ENCODE data around the gene CTNNA3. TPM values are rescaled to one million over a fixed set of nuclear protein-coding genes. Genes with fewer than 3 reads are reported as not detected.

CTNNA3 gene
- total and polyA plus RNA-seq, 2 of the 4 experiments (the other 2 are of a cell fraction) = 0.19 to 0.90 TPM

DNA sequence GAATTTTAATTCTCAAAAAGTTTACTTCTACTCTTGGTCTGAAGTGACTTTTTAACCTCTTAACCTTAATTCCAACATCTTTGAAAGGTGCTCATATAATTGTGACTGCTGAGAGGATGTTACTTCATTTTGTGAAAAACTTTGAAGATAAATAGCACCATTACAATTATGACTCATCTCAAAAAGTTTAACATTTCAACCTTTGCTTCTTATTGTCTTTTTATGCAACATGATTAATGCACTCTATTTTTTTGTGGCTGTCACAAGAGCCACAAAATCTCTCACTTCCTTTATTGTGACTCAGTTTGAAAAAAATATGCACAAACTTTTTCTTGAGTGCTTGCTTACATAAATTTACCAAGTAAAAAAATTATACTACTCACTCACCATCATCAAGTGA is 387.1 kb downstream of the CTNNA3 start:
- CTCF ChIA-PET = no interaction called here
- H3K23ac ChIP-seq (ENCODE audit: low read depth, low read length) = no peak overlapping the region
- no peak overlapping the region for H3K4me2 ChIP-seq (ENCODE audit: low read depth, low read length)
- H3K18ac ChIP-seq (ENCODE audit: low read depth, low read length) = no peak overlapping the region
- dilution Hi-C loops (cut with HindIII; ENCODE audit: low sequenced_read_pairs, unreplicated experiment) (no loop called here), intact Hi-C loops (cut with micrococcal nuclease) (loop anchor here (5.0 kb wide), 1 partner anchor 213 kb away; no protein-coding TSS in a partner anchor), in situ Hi-C loops (cut with MboI; ENCODE audit: low sequenced_read_pairs) (no loop called here)
- TF ChIP-seq SMC3 (IDR thresholded peaks at IDR 0.05; ENCODE audit: low read depth, low read length) (no peak), MAZ (IDR thresholded peaks at IDR 0.05; ENCODE audit: borderline replicate concordance, low read depth, low read length) (no peak), NFE2L2 (IDR thresholded peaks at IDR 0.05; ENCODE audit: low read depth, low read length) (no peak), CHD1 (IDR thresholded peaks at IDR 0.05; ENCODE audit: low read depth, low read length) (no peak), RAD21 (IDR thresholded peaks at IDR 0.05; ENCODE audit: low read length) (no peak), MXI1 (IDR thresholded peaks at IDR 0.05; ENCODE audit: borderline replicate concordance, low read depth, low read length) (no peak), RFX5 (IDR thresholded peaks at IDR 0.05; ENCODE audit: low read depth, low read length) (no peak), MAFK (IDR thresholded peaks at IDR 0.05; ENCODE audit: low read depth, low read length) (no peak), RCOR1 (IDR thresholded peaks at IDR 0.05; ENCODE audit: insufficient replicate concordance, low read length) (no peak), BHLHE40 (IDR thresholded peaks at IDR 0.05; ENCODE audit: low read depth, low read length) (no peak), FOS (IDR thresholded peaks at IDR 0.05; ENCODE audit: low read depth, low read length) (no peak), POLR2A (IDR thresholded peaks at IDR 0.05; ENCODE audit: low read depth, low read length) (no peak), CEBPB (IDR thresholded peaks at IDR 0.05; ENCODE audit: low read depth, low read length) (no peak)
- TF ChIP-seq, protein P1, sequence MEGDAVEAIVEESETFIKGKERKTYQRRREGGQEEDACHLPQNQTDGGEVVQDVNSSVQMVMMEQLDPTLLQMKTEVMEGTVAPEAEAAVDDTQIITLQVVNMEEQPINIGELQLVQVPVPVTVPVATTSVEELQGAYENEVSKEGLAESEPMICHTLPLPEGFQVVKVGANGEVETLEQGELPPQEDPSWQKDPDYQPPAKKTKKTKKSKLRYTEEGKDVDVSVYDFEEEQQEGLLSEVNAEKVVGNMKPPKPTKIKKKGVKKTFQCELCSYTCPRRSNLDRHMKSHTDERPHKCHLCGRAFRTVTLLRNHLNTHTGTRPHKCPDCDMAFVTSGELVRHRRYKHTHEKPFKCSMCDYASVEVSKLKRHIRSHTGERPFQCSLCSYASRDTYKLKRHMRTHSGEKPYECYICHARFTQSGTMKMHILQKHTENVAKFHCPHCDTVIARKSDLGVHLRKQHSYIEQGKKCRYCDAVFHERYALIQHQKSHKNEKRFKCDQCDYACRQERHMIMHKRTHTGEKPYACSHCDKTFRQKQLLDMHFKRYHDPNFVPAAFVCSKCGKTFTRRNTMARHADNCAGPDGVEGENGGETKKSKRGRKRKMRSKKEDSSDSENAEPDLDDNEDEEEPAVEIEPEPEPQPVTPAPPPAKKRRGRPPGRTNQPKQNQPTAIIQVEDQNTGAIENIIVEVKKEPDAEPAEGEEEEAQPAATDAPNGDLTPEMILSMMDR (conservative IDR thresholded peaks at IDR 0.05; ENCODE audit: low read depth, low read length) = no peak
- TF ChIP-seq, protein P2, sequence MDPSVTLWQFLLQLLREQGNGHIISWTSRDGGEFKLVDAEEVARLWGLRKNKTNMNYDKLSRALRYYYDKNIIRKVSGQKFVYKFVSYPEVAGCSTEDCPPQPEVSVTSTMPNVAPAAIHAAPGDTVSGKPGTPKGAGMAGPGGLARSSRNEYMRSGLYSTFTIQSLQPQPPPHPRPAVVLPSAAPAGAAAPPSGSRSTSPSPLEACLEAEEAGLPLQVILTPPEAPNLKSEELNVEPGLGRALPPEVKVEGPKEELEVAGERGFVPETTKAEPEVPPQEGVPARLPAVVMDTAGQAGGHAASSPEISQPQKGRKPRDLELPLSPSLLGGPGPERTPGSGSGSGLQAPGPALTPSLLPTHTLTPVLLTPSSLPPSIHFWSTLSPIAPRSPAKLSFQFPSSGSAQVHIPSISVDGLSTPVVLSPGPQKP (IDR thresholded peaks at IDR 0.05; ENCODE audit: borderline replicate concordance, low read depth, low read length) = no peak
- TF ChIP-seq, protein P3, sequence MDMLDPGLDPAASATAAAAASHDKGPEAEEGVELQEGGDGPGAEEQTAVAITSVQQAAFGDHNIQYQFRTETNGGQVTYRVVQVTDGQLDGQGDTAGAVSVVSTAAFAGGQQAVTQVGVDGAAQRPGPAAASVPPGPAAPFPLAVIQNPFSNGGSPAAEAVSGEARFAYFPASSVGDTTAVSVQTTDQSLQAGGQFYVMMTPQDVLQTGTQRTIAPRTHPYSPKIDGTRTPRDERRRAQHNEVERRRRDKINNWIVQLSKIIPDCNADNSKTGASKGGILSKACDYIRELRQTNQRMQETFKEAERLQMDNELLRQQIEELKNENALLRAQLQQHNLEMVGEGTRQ (IDR thresholded peaks at IDR 0.05; ENCODE audit: low read depth, low read length) = no peak
- H2BK20ac ChIP-seq (ENCODE audit: low read depth, low read length) = no peak overlapping the region
- no peak overlapping the region for H3K4me3 ChIP-seq (ENCODE audit: insufficient read depth, low read depth, low read length)
- no peak overlapping the region for H2BK5ac ChIP-seq (ENCODE audit: low read depth, low read length, poor library complexity, severe bottlenecking)
- no peaks in the 10 kb centered on the region for H3K9me3 ChIP-seq (ENCODE audit: control insufficient read depth, insufficient read depth, low read length)
- H4K8ac ChIP-seq (ENCODE audit: low read depth in 2 of 2, low read length in 2 of 2) = no peak overlapping the region
- H4K20me1 ChIP-seq (ENCODE audit: insufficient read depth, low read length) = no peaks in the 10 kb centered on the region
- no peak overlapping the region for H3K14ac ChIP-seq (replicated peaks; ENCODE audit: low read depth, low read length)
- H2AK5ac ChIP-seq (ENCODE audit: low read depth, low read length) = no peak overlapping the region
- no peak for ATAC-seq (ENCODE audit: low read depth)
- no peaks in the 10 kb centered on the region for H3K27me3 ChIP-seq (ENCODE audit: control insufficient read depth, insufficient read depth, low read length)
- no peaks in the 10 kb centered on the region for H3K36me3 ChIP-seq (ENCODE audit: control insufficient read depth, insufficient read depth, low read length)
- no peak overlapping the region for H3K56ac ChIP-seq (ENCODE audit: extremely low read depth, insufficient read depth, low read length)
- no TSS peak for BruUV-seq (replicated peaks)
- H3K4ac ChIP-seq (ENCODE audit: low read depth, low read length) = no peak overlapping the region
- POLR2A ChIA-PET (ENCODE audit: unreplicated experiment) = no interaction called here
- H3K79me1 ChIP-seq (ENCODE audit: low read depth in 1 of 2, low read length in 2 of 2) = no peaks in the 10 kb centered on the region
- no peaks in the 10 kb centered on the region for H3K9me1 ChIP-seq (ENCODE audit: insufficient read depth, low read length)
- no peak overlapping the region for H4K91ac ChIP-seq (ENCODE audit: insufficient read depth, low read depth, low read length)
- no peak overlapping the region for H3K9ac ChIP-seq (ENCODE audit: low read depth, low read length)
- H4K5ac ChIP-seq (ENCODE audit: low read depth, low read length) = no peak overlapping the region
- H2AK9ac ChIP-seq (replicated peaks; ENCODE audit: low read depth, low read length, poor library complexity) = no peak overlapping the region
- no peak overlapping the region for H2AFZ ChIP-seq (replicated peaks; ENCODE audit: low read length, poor library complexity)
- DNase-seq = no peak
- H3K4me1 ChIP-seq (ENCODE audit: control insufficient read depth, insufficient read depth, low read length) = no peaks in the 10 kb centered on the region
- H3K27ac ChIP-seq (ENCODE audit: insufficient read depth, low read length) = no peak overlapping the region
- no peak overlapping the region for H2BK120ac ChIP-seq (ENCODE audit: low read depth, low read length)
- no peak overlapping the region for H2BK15ac ChIP-seq (ENCODE audit: low read depth, low read length)
